ENCODE results near the gene HAVCR1.

The HAVCR1 gene

GRCh38 chr5:156981481-156981880 lies 77.4 kb downstream of the HAVCR1 start:
- no peak for DNase-seq
